ENCODE measurements around the gene CASP9.
"Not testable (repeated sequence)": the region's sequence is repeated elsewhere in the genome, so short reads cannot be mapped to it uniquely, and the experiment has no call there.

DNA sequence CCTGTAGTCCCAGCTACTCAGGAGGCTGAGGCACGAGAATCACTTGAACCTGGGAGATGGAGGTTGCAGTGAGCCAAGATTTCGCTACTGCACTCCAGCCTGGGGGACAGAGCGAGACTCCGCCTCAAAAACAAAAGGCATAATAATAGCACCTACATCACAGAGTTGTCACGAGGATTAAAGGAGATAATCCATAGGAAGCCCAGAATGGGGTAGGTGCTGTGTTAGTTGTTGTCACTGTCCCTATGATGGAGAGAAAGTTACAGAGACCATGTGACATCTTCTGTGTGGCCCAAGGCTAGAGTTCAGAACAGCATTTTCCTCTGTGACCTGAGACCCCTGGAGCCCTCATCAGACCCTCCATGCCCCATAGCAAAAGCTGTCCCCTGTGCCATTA, 60.1 kb downstream of the CASP9 start:
- TF ChIP-seq, protein P1, sequence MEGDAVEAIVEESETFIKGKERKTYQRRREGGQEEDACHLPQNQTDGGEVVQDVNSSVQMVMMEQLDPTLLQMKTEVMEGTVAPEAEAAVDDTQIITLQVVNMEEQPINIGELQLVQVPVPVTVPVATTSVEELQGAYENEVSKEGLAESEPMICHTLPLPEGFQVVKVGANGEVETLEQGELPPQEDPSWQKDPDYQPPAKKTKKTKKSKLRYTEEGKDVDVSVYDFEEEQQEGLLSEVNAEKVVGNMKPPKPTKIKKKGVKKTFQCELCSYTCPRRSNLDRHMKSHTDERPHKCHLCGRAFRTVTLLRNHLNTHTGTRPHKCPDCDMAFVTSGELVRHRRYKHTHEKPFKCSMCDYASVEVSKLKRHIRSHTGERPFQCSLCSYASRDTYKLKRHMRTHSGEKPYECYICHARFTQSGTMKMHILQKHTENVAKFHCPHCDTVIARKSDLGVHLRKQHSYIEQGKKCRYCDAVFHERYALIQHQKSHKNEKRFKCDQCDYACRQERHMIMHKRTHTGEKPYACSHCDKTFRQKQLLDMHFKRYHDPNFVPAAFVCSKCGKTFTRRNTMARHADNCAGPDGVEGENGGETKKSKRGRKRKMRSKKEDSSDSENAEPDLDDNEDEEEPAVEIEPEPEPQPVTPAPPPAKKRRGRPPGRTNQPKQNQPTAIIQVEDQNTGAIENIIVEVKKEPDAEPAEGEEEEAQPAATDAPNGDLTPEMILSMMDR (conservative IDR thresholded peaks at IDR 0.05) = not testable (repeated sequence)
- not testable (repeated sequence) for TF ChIP-seq EZH2 (IDR thresholded peaks at IDR 0.05; ENCODE audit: low read depth)

Measured in PC-9 (cell line).